Endothelial cell of umbilical vein (primary cell): ENCODE measurements around the gene ZNF264. TPM values are rescaled to one million over a fixed set of nuclear protein-coding genes. Genes with fewer than 3 reads are reported as not detected.

Experiments used
- BruUV-seq: library from RNA; stranded (reverse); fragments of 400-500 nt; replicated peaks from 2 replicates; lab custom pipeline; 2021; lab: Mats Ljungman, UMichigan
- CTCF ChIA-PET: fragments of 300-600, 350-600 bp; sonication (Branson Sonifier 250); formaldehyde crosslinking; loops from one replicate; lab custom pipeline; 2021; ENCODE audit warnings: antibody characterized with exemption, inconsistent platforms; lab: Charles Lee
- POLR2A ChIA-PET: fragments of 300-600, 350-600 bp; sonication (Branson Sonifier 250); formaldehyde crosslinking; loops from one replicate; lab custom pipeline; 2021; ENCODE audit warnings: antibody characterized with exemption, inconsistent platforms; lab: Charles Lee
- DNase-seq: peaks from one replicate; pipeline ENCODE4 v3.0.0-alpha.2; 2011; ENCODE audit warnings: low read depth, low spot score
- FAIRE-seq: peaks from 2 replicates; lab custom pipeline; 2011; peaks lifted over from hg19 to GRCh38; lab: Jason Lieb, UNC
- H2AFZ ChIP-seq: 2 replicates; pipeline ENCODE4 v1.6.0; 2012; ENCODE audit warnings: low read depth, low read length, control low read depth, inconsistent platforms
- H3K27ac ChIP-seq: 2 replicates; pipeline ENCODE4 v1.5.1; 2011; ENCODE audit warnings: low read depth, mild to moderate bottlenecking, control low read depth, low read length, moderate library complexity; ENCODE audit not compliant: insufficient read depth
- H3K27me3 ChIP-seq, 2 experiments: 2 replicates each; pipeline versions ENCODE4 v1.6.0 to v1.6.1; 2011; ENCODE audit warnings: low read length in 2 of 2, mixed read lengths in 1 of 2; ENCODE audit not compliant: control insufficient read depth in 2 of 2, insufficient read depth in 2 of 2
- H3K36me3 ChIP-seq, 2 experiments: 2 replicates in 1 of 2; 3 replicates in 1 of 2; pipeline ENCODE4 v1.5.1; 2011; ENCODE audit warnings: low read length in 2 of 2, mild to moderate bottlenecking in 1 of 2, moderate library complexity in 1 of 2; ENCODE audit not compliant: control insufficient read depth in 2 of 2, insufficient read depth in 2 of 2; ENCODE audit errors: extremely low read depth in 1 of 2
- H3K4me1 ChIP-seq: 3 replicates; pipeline ENCODE4 v1.5.1; 2011; ENCODE audit warnings: mild to moderate bottlenecking, low read length; ENCODE audit not compliant: control insufficient read depth, insufficient read depth; ENCODE audit errors: extremely low read depth
- H3K4me2 ChIP-seq: 2 replicates; pipeline ENCODE4 v1.6.1; 2011; ENCODE audit warnings: low read length, control low read depth, mixed read lengths; ENCODE audit not compliant: insufficient read depth
- H3K4me3 ChIP-seq, 3 experiments: fragments of 200-600 bp in 1 of 3; sonication (generic), shearing (Covaris generic) in 1 of 3; replicated peaks in 1 of 3; 2 replicates each; pipeline ENCODE4 v1.5.1; 2011 to 2016; ENCODE audit warnings: control low read depth in 3 of 3, low read length in 3 of 3, mild to moderate bottlenecking in 2 of 3, inconsistent platforms in 1 of 3, low read depth in 1 of 3, moderate library complexity in 1 of 3; ENCODE audit not compliant: insufficient read depth in 1 of 3
- H3K79me2 ChIP-seq: 2 replicates; pipeline ENCODE4 v1.6.0; 2012; ENCODE audit warnings: low read length, inconsistent platforms; ENCODE audit not compliant: control insufficient read depth, insufficient read depth
- H3K9ac ChIP-seq: replicated peaks from 2 replicates; pipeline ENCODE3; 2011; ENCODE audit warnings: low read length, control low read depth; ENCODE audit not compliant: insufficient read depth; ENCODE audit errors: extremely low read depth
- H3K9me1 ChIP-seq: replicated peaks from 3 replicates; pipeline ENCODE4 v1.6.0; 2011; ENCODE audit warnings: mild to moderate bottlenecking, low read length; ENCODE audit not compliant: control insufficient read depth, insufficient read depth; ENCODE audit errors: extremely low read depth
- H3K9me3 ChIP-seq: replicated peaks from 2 replicates; pipeline ENCODE4 v1.5.1; 2012; ENCODE audit warnings: low read length, inconsistent platforms; ENCODE audit not compliant: control insufficient read depth, insufficient read depth
- H4K20me1 ChIP-seq: replicated peaks from 2 replicates; pipeline ENCODE3; 2011; ENCODE audit warnings: mild to moderate bottlenecking, low read length; ENCODE audit not compliant: control insufficient read depth, insufficient read depth; ENCODE audit errors: extremely low read depth
- CTCF ChIP-seq, 2 donors: IDR thresholded peaks; 1 replicate in 1 of 2; 2 replicates in 1 of 2; pipeline ENCODE4 v1.5.1; 2011; ENCODE audit warnings: low read length in 2 of 2, mild to moderate bottlenecking in 2 of 2, moderate library complexity in 2 of 2, control low read depth in 1 of 2, inconsistent platforms in 1 of 2, low read depth in 1 of 2; ENCODE audit not compliant: insufficient read depth in 1 of 2; ENCODE audit errors: extremely low read depth in 1 of 2
- EZH2 ChIP-seq: IDR thresholded peaks from 2 replicates; pipeline ENCODE4 v1.6.1; 2012; ENCODE audit warnings: borderline replicate concordance, low read depth, mild to moderate bottlenecking, moderate library complexity, low read length, inconsistent platforms; ENCODE audit not compliant: severe bottlenecking
- FOS ChIP-seq: IDR thresholded peaks from 2 replicates; pipeline ENCODE4 v1.6.1; 2011; ENCODE audit warnings: mild to moderate bottlenecking, low read length, moderate library complexity, borderline replicate concordance; ENCODE audit not compliant: insufficient read depth
- GATA2 ChIP-seq: IDR thresholded peaks from 2 replicates; pipeline ENCODE4 v1.7.0; 2011; ENCODE audit warnings: low read depth, mild to moderate bottlenecking, moderate library complexity, mixed read lengths, low read length; ENCODE audit not compliant: insufficient read length, insufficient read depth
- JUN ChIP-seq: IDR thresholded peaks from 2 replicates; pipeline ENCODE4 v1.6.1; 2011; ENCODE audit warnings: borderline replicate concordance, low read depth; ENCODE audit not compliant: insufficient read length, insufficient read depth
- MAX ChIP-seq: IDR thresholded peaks from 2 replicates; pipeline ENCODE4 v1.6.1; 2011; ENCODE audit not compliant: insufficient read depth, insufficient read length
- MYC ChIP-seq: IDR thresholded peaks from one replicate; pipeline ENCODE4 v1.6.1; 2011; ENCODE audit warnings: mild to moderate bottlenecking, low read depth, low read length
- POLR2A ChIP-seq: IDR thresholded peaks from 2 replicates; pipeline ENCODE4 v1.6.1; 2012; ENCODE audit warnings: low read depth, mild to moderate bottlenecking, control low read depth, low read length
- POLR2AphosphoS5 ChIP-seq: IDR thresholded peaks from 2 replicates; pipeline ENCODE4 v1.6.1; 2012; ENCODE audit warnings: low read depth, mild to moderate bottlenecking, control low read depth, low read length, moderate library complexity; ENCODE audit not compliant: insufficient read depth
- dilution Hi-C: fragments of 300-500 bp; cut with MboI; formaldehyde crosslinking; loops from one replicate; pipeline ENCODE4 v1.15.0; 2019; ENCODE audit warnings: low sequenced_read_pairs; ENCODE audit not compliant: extremely low pct_ligation_motif_present
- intact Hi-C: fragments of 100-400 bp; cut with micrococcal nuclease; formaldehyde crosslinking; loops from one replicate; pipeline ENCODE4 v1.10.0; 2022
- polyA plus RNA-seq, 4 experiments: library from polyadenylated mRNA; depleted of rRNA in 3 of 4; stranded (reverse) in 3 of 4; unstranded in 1 of 4; fragments of >200 nt; gene quantifications; 2 replicates each; pipeline versions ENCODE4 v1.2.1 to v1.2.3, GENCODE V29; 2011 to 2012; ENCODE audit warnings: missing spikeins in 1 of 4
- total RNA-seq: library from RNA; stranded (reverse); gene quantifications from 2 replicates; pipeline ENCODE4 v1.2.3, GENCODE V29; 2021

The ZNF264 gene
- total and polyA plus RNA-seq, 2 donors (not counting 3 experiments of a cell fraction or from before 2014, with no cell fraction given): 4.4 to 20.5 TPM

GRCh38 chr19:57165846-57166245 lies 25.5 kb upstream of the ZNF264 start:
- H3K9me1 ChIP-seq: no peaks in the 10 kb centered on the region
- no peaks in the 10 kb centered on the region for H3K4me1 ChIP-seq
- H3K4me3 ChIP-seq: no peak overlapping the region
- DNase-seq: no peak
- no peak overlapping the region for H3K4me2 ChIP-seq
- no peaks in the 10 kb centered on the region for H3K79me2 ChIP-seq
- no peak overlapping the region for H2AFZ ChIP-seq
- intact Hi-C loops (no loop called here), dilution Hi-C loops (no loop called here)
- FAIRE-seq: no peak
- TF ChIP-seq POLR2A: no peak
- no peak for TF ChIP-seq POLR2AphosphoS5
- TF ChIP-seq FOS: no peak
- TF ChIP-seq GATA2: no peak
- TF ChIP-seq CTCF (IDR thresholded peaks at IDR 0.05; ENCODE audit: extremely low read depth in 1 of 2, insufficient read depth in 1 of 2, low read depth in 1 of 2, low read length in 2 of 2): no peak
- TF ChIP-seq MYC: no peak
- no peak for TF ChIP-seq EZH2
- TF ChIP-seq MAX: no peak
- TF ChIP-seq JUN: no peak
- ChIA-PET POLR2A (no interaction called here), CTCF (no interaction called here)
- no peaks in the 10 kb centered on the region for H3K27me3 ChIP-seq
- no peak overlapping the region for H3K27ac ChIP-seq
- H3K36me3 ChIP-seq: no peaks in the 10 kb centered on the region
- peaks cover 2% of the 10 kb centered on the region for H3K9me3 ChIP-seq
- no peaks in the 10 kb centered on the region for H4K20me1 ChIP-seq
- BruUV-seq: no TSS peak
- H3K9ac ChIP-seq: no peak overlapping the region
